ENCODE results near the gene NHSL2.

GRCh38 chrX:71872542-71873458 is 37.8 kb upstream of the NHSL2 start:
- TF ChIP-seq CTCF (IDR thresholded peaks at IDR 0.05) (no peak), POLR2A (IDR thresholded peaks at IDR 0.05) (no peak)
